Raji (cell line): ENCODE results near the gene TNRC6A.

Source experiments
- POLR2A ChIP-seq: IDR thresholded peaks from 2 replicates; pipeline ENCODE4 v1.6.1; 2011; ENCODE audit warnings: low read depth, low read length, control low read depth; ENCODE audit not compliant: insufficient read depth

Gene TNRC6A

GRCh38 chr16:24729243-24729950 lies at the start of gene TNRC6A:
Gene TNRC6A, plus strand, starts transcription at chr16:24729651. Its CDS starts 191 bp downstream, at chr16:24729842.
- peak; percentile 67; the same call in 1 of the 2 replicates for TF ChIP-seq POLR2A

GRCh38 chr16:24681793-24682192 lies 47.7 kb upstream of the TNRC6A start:
- no peak for TF ChIP-seq POLR2A

- no peak for TF ChIP-seq POLR2A
These were observed 46.2 kb upstream of the TNRC6A start for GRCh38 chr16:24683250-24683649.

GRCh38 chr16:24683847-24684493 lies 45.5 kb upstream of the TNRC6A start:
- no peak for TF ChIP-seq POLR2A

- TF ChIP-seq POLR2A = no peak
These were observed 43.7 kb upstream of the TNRC6A start for GRCh38 chr16:24685539-24686432.

- no peak for TF ChIP-seq POLR2A
These were observed 42.8 kb upstream of the TNRC6A start for GRCh38 chr16:24686678-24687077.

GRCh38 chr16:24688359-24688758 lies 41.1 kb upstream of the TNRC6A start:
- TF ChIP-seq POLR2A = no peak

- no peak for TF ChIP-seq POLR2A
These were observed 40.3 kb upstream of the TNRC6A start for GRCh38 chr16:24689128-24689527.

- TF ChIP-seq POLR2A = no peak
These were observed 36.6 kb upstream of the TNRC6A start for GRCh38 chr16:24692854-24693253.

- TF ChIP-seq POLR2A = no peak
These were observed 34.5 kb upstream of the TNRC6A start for GRCh38 chr16:24694931-24695330.

GRCh38 chr16:24696699-24697098 lies 32.8 kb upstream of the TNRC6A start:
- TF ChIP-seq POLR2A = no peak

GRCh38 chr16:24698308-24698707 lies 31.1 kb upstream of the TNRC6A start:
- TF ChIP-seq POLR2A = no peak

- TF ChIP-seq POLR2A = no peak
These were observed 30.2 kb upstream of the TNRC6A start for GRCh38 chr16:24699151-24699723.

- no peak for TF ChIP-seq POLR2A
These were observed 28.7 kb upstream of the TNRC6A start for GRCh38 chr16:24700549-24701392.
